Fibroblast of lung (primary cell): Measurements from ENCODE around the gene MYL3. TPM values are rescaled to one million over a fixed set of nuclear protein-coding genes. Genes with fewer than 3 reads are reported as not detected.

Source experiments
- DNase-seq, 2 donors: peaks; one replicate each; pipeline versions ENCODE4 v3.0.0 to v3.0.0-alpha.2; 2010; ENCODE audit warnings: low read depth in 2 of 2
- H2AFZ ChIP-seq: 2 replicates; pipeline ENCODE4 v1.5.1; 2012; ENCODE audit warnings: low read length, control low read depth, inconsistent platforms
- H3K27ac ChIP-seq: 2 replicates; pipeline ENCODE4 v1.5.1; 2011; ENCODE audit warnings: low read length, control low read depth; ENCODE audit not compliant: insufficient read depth
- H3K27me3 ChIP-seq: 2 replicates; pipeline ENCODE4 v1.5.1; 2011; ENCODE audit warnings: mild to moderate bottlenecking, low read length; ENCODE audit not compliant: control insufficient read depth, insufficient read depth
- H3K36me3 ChIP-seq: 2 replicates; pipeline ENCODE4 v1.5.1; 2011; ENCODE audit warnings: low read length; ENCODE audit not compliant: control insufficient read depth, insufficient read depth
- H3K4me1 ChIP-seq: 2 replicates; pipeline ENCODE4 v1.5.1; 2011; ENCODE audit warnings: low read length; ENCODE audit not compliant: control insufficient read depth, insufficient read depth; ENCODE audit errors: extremely low read depth
- H3K4me2 ChIP-seq: 2 replicates; pipeline ENCODE4 v1.5.1; 2011; ENCODE audit warnings: low read length, control low read depth; ENCODE audit not compliant: insufficient read depth; ENCODE audit errors: extremely low read depth
- H3K4me3 ChIP-seq, 4 experiments: fragments of 200-600 bp in 1 of 4; sonication (generic) in 1 of 4; replicated peaks in 1 of 4; 2 replicates each; pipeline ENCODE4 v1.5.1; 2011 to 2016; ENCODE audit warnings: low read length in 4 of 4, low read depth in 3 of 4, mild to moderate bottlenecking in 3 of 4, control low read depth in 2 of 4, inconsistent platforms in 1 of 4, mixed read lengths in 1 of 4; ENCODE audit not compliant: insufficient read depth in 1 of 4; ENCODE audit errors: control extremely low read depth in 1 of 4
- H3K79me2 ChIP-seq: 2 replicates; pipeline ENCODE4 v1.5.1; 2012; ENCODE audit warnings: mild to moderate bottlenecking, low read length, inconsistent platforms; ENCODE audit not compliant: control insufficient read depth, insufficient read depth
- H3K9ac ChIP-seq: 2 replicates; pipeline ENCODE4 v1.5.1; 2011; ENCODE audit warnings: mild to moderate bottlenecking, low read length, control low read depth; ENCODE audit not compliant: insufficient read depth
- H3K9me3 ChIP-seq: 2 replicates; pipeline ENCODE4 v1.5.1; 2012; ENCODE audit warnings: low read depth, low read length; ENCODE audit not compliant: control insufficient read depth, insufficient read depth
- H4K20me1 ChIP-seq: 2 replicates; pipeline ENCODE4 v1.5.1; 2011; ENCODE audit warnings: low read length; ENCODE audit not compliant: control insufficient read depth, insufficient read depth; ENCODE audit errors: extremely low read depth
- CTCF ChIP-seq, 2 donors: IDR thresholded peaks in 1 of 2; conservative IDR thresholded peaks in 1 of 2; 1 replicate in 1 of 2; 2 replicates in 1 of 2; pipeline ENCODE4 v1.5.1; 2011 to 2012; ENCODE audit warnings: low read length in 2 of 2, control low read depth in 1 of 2, inconsistent platforms in 1 of 2, low read depth in 1 of 2, mild to moderate bottlenecking in 1 of 2
- EZH2 ChIP-seq: IDR thresholded peaks from 2 replicates; pipeline ENCODE4 v1.5.1; 2012; ENCODE audit warnings: low read length, control low read depth, mild to moderate bottlenecking; ENCODE audit errors: missing control alignments
- polyA plus RNA-seq, 2 donors: library from polyadenylated mRNA; depleted of rRNA in 1 of 2; stranded (reverse) in 1 of 2; unstranded in 1 of 2; fragments of >200 nt; gene quantifications; 2 replicates each; pipeline ENCODE4 v1.2.1, GENCODE V29; 2011 to 2012; ENCODE audit warnings: missing spikeins in 1 of 2
- total RNA-seq: library from RNA; depleted of rRNA; stranded (reverse); fragments of >200 nt; gene quantifications from 2 replicates; pipeline ENCODE4 v1.2.1, GENCODE V29; 2014

Gene MYL3
- total and polyA plus RNA-seq, 2 donors (not counting 1 experiment from before 2014, with no cell fraction given): 0.50 to 0.67 TPM

GRCh38 chr3:46884929-46885328, 21.7 kb upstream of the MYL3 start:
- no peaks in the 10 kb centered on the region for H3K36me3 ChIP-seq
- no peak overlapping the region for H3K27ac ChIP-seq
- TF ChIP-seq EZH2 (no peak), CTCF (conservative IDR thresholded peaks at IDR 0.05 in 1 of 2, IDR thresholded peaks at IDR 0.05 in 1 of 2; ENCODE audit: low read depth in 1 of 2, low read length in 2 of 2) (no peak)
- no peaks in the 10 kb centered on the region for H3K4me1 ChIP-seq
- no peaks in the 10 kb centered on the region for H3K79me2 ChIP-seq
- H3K27me3 ChIP-seq: peaks cover 49% of the 10 kb centered on the region
- no peaks in the 10 kb centered on the region for H3K9me3 ChIP-seq
- no peaks in the 10 kb centered on the region for H4K20me1 ChIP-seq
- DNase-seq: no peak
- no peak overlapping the region for H3K9ac ChIP-seq
- no peak overlapping the region for H3K4me3 ChIP-seq
- H3K4me2 ChIP-seq: no peak overlapping the region
- H2AFZ ChIP-seq: no peak overlapping the region

GRCh38 chr3:46884427-46884826, 21.2 kb upstream of the MYL3 start:
- Histone ChIP-seq H3K4me2 (no peak overlapping the region), H3K27me3 (peaks cover 52% of the 10 kb centered on the region), H3K9me3 (no peaks in the 10 kb centered on the region)

GRCh38 chr3:46883830-46884185, 20.6 kb upstream of the MYL3 start:
- peaks cover 52% of the 10 kb centered on the region for H3K27me3 ChIP-seq
- H3K27ac ChIP-seq: no peak overlapping the region
- no peaks in the 10 kb centered on the region for H3K9me3 ChIP-seq
- peak overlapping the region in 1 of 4 experiments; percentile 23 for H3K4me3 ChIP-seq
- no peaks in the 10 kb centered on the region for H4K20me1 ChIP-seq
- no peak overlapping the region for H3K4me2 ChIP-seq
- H2AFZ ChIP-seq: no peak overlapping the region
- no peaks in the 10 kb centered on the region for H3K4me1 ChIP-seq
- TF ChIP-seq CTCF (conservative IDR thresholded peaks at IDR 0.05 in 1 of 2, IDR thresholded peaks at IDR 0.05 in 1 of 2; ENCODE audit: low read depth in 1 of 2, low read length in 2 of 2) (no peak), EZH2 (peak; percentile 85)
- no peaks in the 10 kb centered on the region for H3K36me3 ChIP-seq
- no peaks in the 10 kb centered on the region for H3K79me2 ChIP-seq
- no peak overlapping the region for H3K9ac ChIP-seq
- no peak for DNase-seq

More at GRCh38 chr3:46884427-46884826, 21.2 kb upstream of the MYL3 start:
- H4K20me1 ChIP-seq: no peaks in the 10 kb centered on the region
- no peak for DNase-seq
- H3K9ac ChIP-seq: no peak overlapping the region
- no peak overlapping the region for H3K4me3 ChIP-seq
- H3K79me2 ChIP-seq: no peaks in the 10 kb centered on the region
- no peak overlapping the region for H2AFZ ChIP-seq
- no peaks in the 10 kb centered on the region for H3K4me1 ChIP-seq
- no peak overlapping the region for H3K27ac ChIP-seq
- TF ChIP-seq EZH2 (no peak), CTCF (conservative IDR thresholded peaks at IDR 0.05 in 1 of 2, IDR thresholded peaks at IDR 0.05 in 1 of 2; ENCODE audit: low read depth in 1 of 2, low read length in 2 of 2) (no peak)
- H3K36me3 ChIP-seq: no peaks in the 10 kb centered on the region
